SHP77 (cell line): ENCODE data around the gene DMWD.

ENCODE experiments used
- DNase-seq, 2 experiments: peaks; one replicate each; lab custom pipeline; 2025; lab: John Stamatoyannopoulos, UW

DMWD gene

GRCh38 chr19:45792470-45793177 is at the start of gene DMWD:
TSS of gene DMWD (minus strand) at chr19:45792845. CDS start at chr19:45792756, 89 bp downstream.
- peak; percentile 97 to 98 for DNase-seq

GRCh38 chr19:45842198-45842597 is 49.6 kb upstream of the DMWD start:
- no peak for DNase-seq

GRCh38 chr19:45834970-45835369 is 42.3 kb upstream of the DMWD start:
- DNase-seq = no peak

GRCh38 chr19:45828945-45829344 is 36.3 kb upstream of the DMWD start:
- DNase-seq = no peak

GRCh38 chr19:45828523-45828922 is 35.9 kb upstream of the DMWD start:
- no peak for DNase-seq

- DNase-seq = no peak
Observed at GRCh38 chr19:45827459-45828093, 34.9 kb upstream of the DMWD start.

- DNase-seq = no peak
Observed at GRCh38 chr19:45826934-45827333, 34.3 kb upstream of the DMWD start.

GRCh38 chr19:45825917-45826893 is 33.6 kb upstream of the DMWD start:
- DNase-seq = no peak

GRCh38 chr19:45825263-45825605 is 32.6 kb upstream of the DMWD start:
- no peak for DNase-seq

- no peak for DNase-seq
Observed at GRCh38 chr19:45824531-45825262, 32.1 kb upstream of the DMWD start.

GRCh38 chr19:45824041-45824471 is 31.4 kb upstream of the DMWD start:
- peak; percentile 72 to 74 for DNase-seq

- no peak for DNase-seq
Observed at GRCh38 chr19:45823182-45823581, 30.5 kb upstream of the DMWD start.

GRCh38 chr19:45822716-45823115 is 30.1 kb upstream of the DMWD start:
- DNase-seq = no peak

- no peak for DNase-seq
Observed at GRCh38 chr19:45821570-45821969, 28.9 kb upstream of the DMWD start.

- no peak for DNase-seq
Observed at GRCh38 chr19:45821103-45821521, 28.5 kb upstream of the DMWD start.

- DNase-seq = no peak
Observed at GRCh38 chr19:45820413-45821102, 27.9 kb upstream of the DMWD start.

GRCh38 chr19:45819769-45820168 is 27.1 kb upstream of the DMWD start:
- DNase-seq = no peak

- DNase-seq = no peak
Observed at GRCh38 chr19:45817725-45818301, 25.2 kb upstream of the DMWD start.

GRCh38 chr19:45817010-45817724 is 24.5 kb upstream of the DMWD start:
- peak; percentile 82 to 86 for DNase-seq
